ENCODE results near the gene WNT2B. TPM values are rescaled to one million over a fixed set of nuclear protein-coding genes. Genes with fewer than 3 reads are reported as not detected.

The WNT2B gene
- polyA plus RNA-seq, 1 of the 3 experiments (the other 2 are of a cell fraction): 4.3 TPM

- H3K9me2 ChIP-seq: no peaks in the 10 kb centered on the region
- H3K9ac ChIP-seq: no peak overlapping the region
- POLR2A ChIA-PET: no interaction called here
- H2AFZ ChIP-seq (ENCODE audit: low read depth): no peak overlapping the region
- no peak overlapping the region for H3K4me3 ChIP-seq (ENCODE audit: low read depth in 2 of 2, low read length in 1 of 2)
- H3K27ac ChIP-seq (ENCODE audit: low read depth in 2 of 2, low read length in 1 of 2): no peak overlapping the region
- DNase-seq: no peak
- H3K79me2 ChIP-seq (ENCODE audit: insufficient read depth): no peaks in the 10 kb centered on the region
- CTCF ChIA-PET: interaction anchor here (1.3 kb wide), 1 partner anchor 48 kb away, joined by 5 read pairs; no protein-coding TSS in a partner anchor
- peaks cover 7 to 23% of the 10 kb centered on the region in 2 experiments for H3K36me3 ChIP-seq (replicated peaks in 1 of 2; ENCODE audit: control insufficient read depth in 1 of 2, insufficient read depth in 2 of 2, low read length in 1 of 2)
- TF ChIP-seq ELF1 (IDR thresholded peaks at IDR 0.05) (no peak), USF2 (IDR thresholded peaks at IDR 0.05; ENCODE audit: borderline replicate concordance, low read depth, low read length) (no peak), GABPA (IDR thresholded peaks at IDR 0.05; ENCODE audit: low read depth) (no peak), USF1 (IDR thresholded peaks at IDR 0.05; ENCODE audit: borderline replicate concordance, low read depth) (no peak), EP300 (IDR thresholded peaks at IDR 0.05; ENCODE audit: borderline replicate concordance in 1 of 2, low read depth in 1 of 2, low read length in 1 of 2) (no peak), CHD2 (IDR thresholded peaks at IDR 0.05; ENCODE audit: low read length, partially characterized antibody) (no peak), POLR2AphosphoS5 (IDR thresholded peaks at IDR 0.05; ENCODE audit: low read depth, low read length) (no peak), MAX (IDR thresholded peaks at IDR 0.05; ENCODE audit: low read depth) (no peak), RAD21 (IDR thresholded peaks at IDR 0.05; ENCODE audit: low read length) (no peak), IRF3 (IDR thresholded peaks at IDR 0.05; ENCODE audit: low read depth, low read length) (no peak), RCOR1 (IDR thresholded peaks at IDR 0.05; ENCODE audit: low read length) (no peak), PBX3 (IDR thresholded peaks at IDR 0.05) (no peak), GATA2 (CRISPR knock-in tag; IDR thresholded peaks at IDR 0.05) (no peak)
- WGBS (ENCODE audit: low lambda C conversion rate): 94% methylated on average over 2 of the region's 2 CpGs
- 0 out of 4 replicates have a peak, but pooled peaks cover 0 to 6% of the 10 kb centered on the region in 2 experiments for H3K4me1 ChIP-seq (ENCODE audit: control insufficient read depth in 1 of 2, insufficient read depth in 2 of 2, low read depth in 1 of 2, low read length in 1 of 2)
- H3K27me3 ChIP-seq (ENCODE audit: insufficient read depth): no peaks in the 10 kb centered on the region
- no peaks in the 10 kb centered on the region for H3K9me3 ChIP-seq
- H3F3A ChIP-seq (replicated peaks; ENCODE audit: insufficient read depth): peaks cover 16% of the 10 kb centered on the region
- no peak overlapping the region for H3K4me2 ChIP-seq
- H4K20me1 ChIP-seq (ENCODE audit: insufficient read depth): no peaks in the 10 kb centered on the region
Measured at GRCh38 chr1:112549590-112549989, 40.8 kb downstream of the WNT2B start.

- CTCF ChIA-PET: interaction anchor here (0.6 kb wide), 1 partner anchor 105 kb away, joined by 3 read pairs; no protein-coding TSS in a partner anchor
- H3K4me2 ChIP-seq: no peak overlapping the region
- DNase-seq: no peak
- peaks cover 12% of the 10 kb centered on the region for H3F3A ChIP-seq (replicated peaks; ENCODE audit: insufficient read depth)
- no peaks in the 10 kb centered on the region for H3K79me2 ChIP-seq (ENCODE audit: insufficient read depth)
- no peak overlapping the region for H3K9ac ChIP-seq
- H3K27me3 ChIP-seq (ENCODE audit: insufficient read depth): no peaks in the 10 kb centered on the region
- POLR2A ChIA-PET: no interaction called here
- H3K27ac ChIP-seq (ENCODE audit: low read depth in 2 of 2, low read length in 1 of 2): no peak overlapping the region
- no peak overlapping the region for H3K4me3 ChIP-seq (ENCODE audit: low read depth in 2 of 2, low read length in 1 of 2)
- H3K9me3 ChIP-seq: no peaks in the 10 kb centered on the region
- peaks cover 10 to 35% of the 10 kb centered on the region in 2 experiments for H3K36me3 ChIP-seq (replicated peaks in 1 of 2; ENCODE audit: control insufficient read depth in 1 of 2, insufficient read depth in 2 of 2, low read length in 1 of 2)
- no peaks in the 10 kb centered on the region for H3K9me2 ChIP-seq
- peaks cover 0 to 7% of the 10 kb centered on the region in 2 experiments; a peak in 2 of 4 replicates for H3K4me1 ChIP-seq (ENCODE audit: control insufficient read depth in 1 of 2, insufficient read depth in 2 of 2, low read depth in 1 of 2, low read length in 1 of 2)
- H2AFZ ChIP-seq (ENCODE audit: low read depth): no peak overlapping the region
- no peaks in the 10 kb centered on the region for H4K20me1 ChIP-seq (ENCODE audit: insufficient read depth)
- no peak for TF ChIP-seq POLR2AphosphoS5 (IDR thresholded peaks at IDR 0.05; ENCODE audit: low read depth, low read length)
- no peak for TF ChIP-seq NRF1 (IDR thresholded peaks at IDR 0.05; ENCODE audit: low read depth, low read length)
- no peak for TF ChIP-seq PBX3 (IDR thresholded peaks at IDR 0.05)
- no peak for TF ChIP-seq FOXJ3 (CRISPR knock-in tag; IDR thresholded peaks at IDR 0.05)
- TF ChIP-seq NFIC (IDR thresholded peaks at IDR 0.05; ENCODE audit: borderline replicate concordance): no peak
- no peak for TF ChIP-seq FOSL2 (IDR thresholded peaks at IDR 0.05; ENCODE audit: borderline replicate concordance, low read depth)
- no peak for TF ChIP-seq TCF12 (IDR thresholded peaks at IDR 0.05)
- TF ChIP-seq RFX5 (IDR thresholded peaks at IDR 0.05; ENCODE audit: low read length): no peak
- no peak for TF ChIP-seq TEAD4 (IDR thresholded peaks at IDR 0.05; ENCODE audit: borderline replicate concordance, insufficient read depth)
- no peak for TF ChIP-seq GABPA (IDR thresholded peaks at IDR 0.05; ENCODE audit: low read depth)
- TF ChIP-seq MXI1 (IDR thresholded peaks at IDR 0.05; ENCODE audit: low read depth, low read length): no peak
- TF ChIP-seq JUND (IDR thresholded peaks at IDR 0.05): no peak
- TF ChIP-seq TAF1 (IDR thresholded peaks at IDR 0.05; ENCODE audit: borderline replicate concordance, low read depth, low read length): no peak
- TF ChIP-seq EZH2phosphoT487 (IDR thresholded peaks at IDR 0.05; ENCODE audit: borderline replicate concordance, low read depth): no peak
Measured at GRCh38 chr1:112554411-112554810, 45.6 kb downstream of the WNT2B start.
